ENCODE results near the gene TET3. TPM values are rescaled to one million over a fixed set of nuclear protein-coding genes. Genes with fewer than 3 reads are reported as not detected.

TET3 gene
- total RNA-seq, 4 donors from 2014 or later = 18.2 to 38.7 (median 27.0) TPM

DNA sequence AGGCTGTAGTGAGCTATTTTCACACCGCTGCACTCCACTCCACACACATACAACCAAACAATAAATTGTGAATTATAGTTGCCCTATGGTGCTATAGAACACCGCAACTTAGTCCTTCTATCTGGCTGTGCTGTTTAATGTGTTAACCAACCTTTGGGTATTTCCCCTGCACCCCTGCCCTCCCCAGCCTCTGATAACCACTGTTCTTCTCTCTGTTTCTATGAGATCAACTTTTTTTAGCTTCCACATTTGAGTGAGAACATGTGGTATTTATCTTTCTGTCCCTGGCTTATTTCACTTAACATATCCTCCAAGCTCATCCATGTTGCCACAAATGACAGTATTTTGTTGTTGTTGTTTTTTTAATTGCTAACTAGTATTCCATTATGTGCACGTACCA lies 32.5 kb downstream of the TET3 start:
- Histone ChIP-seq H3K36me3 (no peaks in the 10 kb centered on the region), H3K27ac (no peak overlapping the region), H3K9me3 (no peaks in the 10 kb centered on the region), H3K4me1 (peaks cover 0 to 4% (median 0%) of the 10 kb centered on the region in 4 donors), H3K4me3 (no peak overlapping the region), H3K27me3 (no peaks in the 10 kb centered on the region)
- DNase-seq = no peak
- TF ChIP-seq, protein P1, sequence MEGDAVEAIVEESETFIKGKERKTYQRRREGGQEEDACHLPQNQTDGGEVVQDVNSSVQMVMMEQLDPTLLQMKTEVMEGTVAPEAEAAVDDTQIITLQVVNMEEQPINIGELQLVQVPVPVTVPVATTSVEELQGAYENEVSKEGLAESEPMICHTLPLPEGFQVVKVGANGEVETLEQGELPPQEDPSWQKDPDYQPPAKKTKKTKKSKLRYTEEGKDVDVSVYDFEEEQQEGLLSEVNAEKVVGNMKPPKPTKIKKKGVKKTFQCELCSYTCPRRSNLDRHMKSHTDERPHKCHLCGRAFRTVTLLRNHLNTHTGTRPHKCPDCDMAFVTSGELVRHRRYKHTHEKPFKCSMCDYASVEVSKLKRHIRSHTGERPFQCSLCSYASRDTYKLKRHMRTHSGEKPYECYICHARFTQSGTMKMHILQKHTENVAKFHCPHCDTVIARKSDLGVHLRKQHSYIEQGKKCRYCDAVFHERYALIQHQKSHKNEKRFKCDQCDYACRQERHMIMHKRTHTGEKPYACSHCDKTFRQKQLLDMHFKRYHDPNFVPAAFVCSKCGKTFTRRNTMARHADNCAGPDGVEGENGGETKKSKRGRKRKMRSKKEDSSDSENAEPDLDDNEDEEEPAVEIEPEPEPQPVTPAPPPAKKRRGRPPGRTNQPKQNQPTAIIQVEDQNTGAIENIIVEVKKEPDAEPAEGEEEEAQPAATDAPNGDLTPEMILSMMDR (IDR thresholded peaks at IDR 0.05) = no peak
- no peak for TF ChIP-seq POLR2A (IDR thresholded peaks at IDR 0.05)

DNA sequence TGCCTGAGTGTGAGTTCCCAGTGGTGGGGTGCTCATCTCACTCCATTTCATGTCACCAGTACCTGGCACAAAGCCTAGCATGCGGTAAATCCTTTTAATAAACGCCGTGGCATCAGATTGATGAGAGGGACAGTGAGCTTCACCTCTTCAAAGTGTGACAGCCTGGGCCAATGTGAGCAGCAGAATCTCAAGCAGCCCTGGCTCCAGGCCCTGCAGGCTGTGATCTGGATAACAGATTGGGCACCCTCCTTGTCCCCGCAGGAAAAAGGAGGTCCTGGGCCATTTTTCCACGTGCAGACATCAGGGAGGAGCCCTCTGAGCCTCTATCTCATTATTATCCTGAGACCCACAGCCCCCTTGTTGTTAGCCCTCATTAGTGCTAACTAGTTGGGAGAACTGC lies 34.8 kb downstream of the TET3 start:
- Histone ChIP-seq H3K36me3 (no peaks in the 10 kb centered on the region), H3K4me1 (peaks cover 0 to 4% (median 0%) of the 10 kb centered on the region in 4 donors), H3K4me3 (no peak overlapping the region), H3K9me3 (no peaks in the 10 kb centered on the region), H3K27ac (no peak overlapping the region), H3K27me3 (no peaks in the 10 kb centered on the region)
- TF ChIP-seq, protein P1 (IDR thresholded peaks at IDR 0.05) = no peak
- no peak for TF ChIP-seq POLR2A (IDR thresholded peaks at IDR 0.05)
- DNase-seq = peak in 2 of 3 donors; percentile 10 to 38

DNA sequence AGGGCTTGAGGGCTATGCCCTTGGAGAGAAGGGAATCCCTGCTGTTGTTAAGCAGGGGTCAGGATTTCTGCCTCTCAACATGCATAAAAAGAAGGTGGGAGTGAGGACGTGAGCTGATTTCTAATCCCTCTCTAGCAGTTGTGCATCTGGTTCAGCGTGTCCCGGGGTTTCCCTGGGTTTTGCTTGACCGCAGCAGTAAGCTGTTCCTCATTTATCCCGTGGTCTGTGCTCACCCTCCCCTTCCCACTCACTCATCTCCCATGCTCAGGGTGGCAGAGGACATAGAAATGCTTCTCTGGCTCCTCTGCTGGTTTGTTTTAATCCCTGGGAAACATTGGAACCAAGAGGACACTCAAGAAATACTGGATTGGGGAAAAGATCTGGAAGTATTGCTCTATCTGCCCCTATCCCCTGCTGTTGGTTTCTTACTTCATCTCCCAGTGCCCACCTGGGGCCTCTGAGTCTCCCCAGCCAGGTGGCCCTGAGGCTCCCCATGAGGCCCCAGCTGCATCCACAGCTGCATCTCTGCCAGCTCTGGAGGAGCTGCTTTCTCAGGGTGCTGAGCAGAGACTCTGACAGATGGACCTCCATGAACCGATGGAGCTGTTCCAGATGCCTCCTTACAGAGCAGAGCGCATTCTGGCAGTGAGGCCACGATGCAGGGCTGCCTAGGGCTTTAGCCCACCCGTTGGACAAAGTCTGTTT lies 36.1 kb downstream of the TET3 start:
- DNase-seq = peak in 2 of 3 donors; percentile 15 to 53
- H3K27me3 ChIP-seq = no peaks in the 10 kb centered on the region

DNA sequence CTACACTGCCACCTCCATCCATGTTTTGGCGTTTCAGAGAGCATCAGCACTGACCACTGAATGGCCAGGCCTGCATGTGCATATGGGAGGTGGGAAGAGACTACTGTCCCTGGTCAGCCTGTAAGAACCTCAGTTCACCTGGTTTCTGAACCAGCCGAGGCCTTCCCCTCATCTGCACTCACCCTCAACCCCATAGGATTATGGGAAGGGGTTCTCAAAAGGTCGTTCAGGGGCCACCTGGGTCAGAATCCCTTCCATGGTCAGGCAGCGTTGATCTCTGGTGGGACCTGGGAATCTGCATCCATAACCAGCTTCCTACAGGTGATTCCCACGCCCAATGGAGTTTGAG lies 36.7 kb downstream of the TET3 start:
- TF ChIP-seq, protein P1 (IDR thresholded peaks at IDR 0.05) = no peak
- no peak for TF ChIP-seq POLR2A (IDR thresholded peaks at IDR 0.05)
- no peak overlapping the region for H3K27ac ChIP-seq
- no peaks in the 10 kb centered on the region for H3K36me3 ChIP-seq
- peaks cover 0 to 12% (median 11%) of the 10 kb centered on the region in 4 donors for H3K4me1 ChIP-seq
- DNase-seq = peak in 1 of 3 donors; percentile 14
- no peaks in the 10 kb centered on the region for H3K27me3 ChIP-seq
- no peak overlapping the region for H3K4me3 ChIP-seq
- no peaks in the 10 kb centered on the region for H3K9me3 ChIP-seq

More for the DNA sequence above, 36.1 kb downstream of the TET3 start:
- Histone ChIP-seq H3K4me1 (peaks cover 0 to 7% (median 6%) of the 10 kb centered on the region in 4 donors), H3K27ac (no peak overlapping the region), H3K9me3 (no peaks in the 10 kb centered on the region), H3K36me3 (no peaks in the 10 kb centered on the region), H3K4me3 (no peak overlapping the region)
- TF ChIP-seq, protein P1 (IDR thresholded peaks at IDR 0.05) = no peak
- no peak for TF ChIP-seq POLR2A (IDR thresholded peaks at IDR 0.05)

DNA sequence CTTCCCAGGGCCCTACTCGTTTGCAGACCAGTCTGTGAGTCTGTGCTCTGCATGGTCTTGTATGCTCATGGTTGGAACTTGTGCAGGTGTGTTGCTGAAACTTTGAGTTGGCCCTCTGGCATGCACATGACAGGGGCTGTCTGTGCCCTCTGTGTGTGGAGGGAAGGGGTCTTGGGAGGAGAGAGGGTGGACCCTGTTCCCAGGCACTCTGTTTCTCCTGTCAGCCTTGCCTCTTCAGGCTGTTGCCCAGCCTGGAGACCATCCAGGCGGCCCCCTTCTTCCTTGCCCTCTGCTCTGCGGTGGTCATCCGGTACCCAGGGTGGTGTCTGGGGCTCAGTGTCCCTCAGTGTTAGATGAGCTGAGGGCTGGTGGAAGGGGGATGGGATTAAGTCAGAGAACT lies 39.5 kb downstream of the TET3 start:
- Histone ChIP-seq H3K4me3 (no peak overlapping the region), H3K27me3 (no peaks in the 10 kb centered on the region), H3K36me3 (no peaks in the 10 kb centered on the region), H3K9me3 (no peaks in the 10 kb centered on the region), H3K4me1 (peaks cover 0 to 18% (median 11%) of the 10 kb centered on the region in 4 donors), H3K27ac (no peak overlapping the region)
- TF ChIP-seq, protein P1 (IDR thresholded peaks at IDR 0.05) = no peak
- peak in 1 of 3 donors; percentile 1 for DNase-seq
